Measurements from ENCODE around the gene PEG3. TPM values are rescaled to one million over a fixed set of nuclear protein-coding genes. Genes with fewer than 3 reads are reported as not detected.

PEG3 gene
- 0.65 and 1.0 TPM in 2 replicates for total RNA-seq

DNA sequence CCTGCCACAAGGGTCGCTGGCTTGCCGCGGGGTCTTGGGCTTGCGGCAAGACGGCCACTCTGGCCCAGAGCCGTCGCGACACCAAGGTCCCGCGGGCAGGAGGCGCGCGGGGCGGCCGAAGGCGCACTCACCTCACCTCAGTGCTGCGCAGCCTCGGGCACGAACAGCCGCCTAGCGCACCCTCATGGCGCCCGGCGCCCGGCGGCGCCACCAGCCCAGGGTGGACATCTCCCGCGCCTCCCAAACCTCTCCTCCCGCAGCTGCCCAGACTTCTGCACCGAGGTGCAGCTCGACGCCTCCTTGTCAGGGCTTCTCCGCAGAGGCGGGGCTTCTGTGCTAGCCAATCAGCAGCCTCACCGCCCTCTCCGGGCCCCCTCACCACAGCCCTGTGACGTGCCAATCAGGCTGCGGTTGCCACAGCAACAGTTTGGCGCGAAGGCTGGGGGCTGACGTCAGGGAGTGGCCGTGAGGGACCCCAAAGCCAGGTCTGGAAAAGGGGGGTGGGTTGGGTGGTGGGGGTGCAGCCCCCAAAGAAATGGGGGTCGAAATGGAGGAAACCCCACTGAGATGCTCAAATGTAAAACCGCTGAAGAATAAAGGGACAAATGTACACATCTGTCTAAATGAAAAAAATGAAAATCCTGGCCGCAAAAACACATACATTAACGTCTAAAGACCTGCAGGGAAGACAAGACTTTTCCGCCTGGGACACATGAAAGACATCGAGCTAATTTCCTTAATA is at the start of gene PEG3, which contains the start of gene ZIM2:
Gene PEG3 (minus strand): TSS at position 276 of the 742 bp plus-strand sequence. CDS start 16,071 bp downstream, outside the sequence.
Gene ZIM2 (minus strand): TSS at position 276 of the 742 bp plus-strand sequence. CDS start 16,449 bp downstream, outside the sequence.

Other genes starting within 250 kb of the PEG3 start
- 7.0 and 8.2 TPM in 2 replicates for gene ZNF71, start 245.4 kb downstream of the PEG3 start, total RNA-seq
- 0.08 TPM in 1 of 2 replicates, not detected in the other for gene SMIM17, start 197.6 kb downstream of the PEG3 start, total RNA-seq
- not detected in 2 replicates for gene ZNF835, start 169.0 kb downstream of the PEG3 start, total RNA-seq
- not detected in 2 replicates for gene ZIM2, start within 50 bp of the PEG3 start, total RNA-seq

Measured in hair follicular keratinocyte (primary cell).